T-helper 2 cell treated with Interferon-gamma antibody and Interleukin-4, amounts not matched to agents 5 μg/mL and 100 μg/mL, for 36 hours (primary cell): ENCODE results near the gene PRKCA.
A peak's percentile ranks its signal among the peaks of the same experiment; 100 is the strongest.

Source experiments
- DNase-seq: peaks from one replicate; pipeline ENCODE4 v3.0.0; 2021; ENCODE audit warnings: low spot score
- H3K27ac Mint-ChIP-seq: one replicate; pipeline ENCODE4 v1.8.0; 2021; ENCODE audit warnings: mild to moderate bottlenecking, mixed read lengths
- H3K27me3 Mint-ChIP-seq: one replicate; pipeline ENCODE4 v1.8.0; 2021; ENCODE audit warnings: low read depth, mixed read lengths
- H3K36me3 Mint-ChIP-seq: one replicate; pipeline ENCODE4 v1.8.0; 2021; ENCODE audit warnings: low read depth, mixed read lengths
- H3K4me1 Mint-ChIP-seq: one replicate; pipeline ENCODE4 v1.8.0; 2021; ENCODE audit warnings: low read depth, mixed read lengths
- H3K4me3 Mint-ChIP-seq: one replicate; pipeline ENCODE4 v1.8.0; 2022; ENCODE audit warnings: mild to moderate bottlenecking, moderate library complexity, mixed read lengths
- H3K9me3 Mint-ChIP-seq: one replicate; pipeline ENCODE4 v1.8.0; 2021; ENCODE audit warnings: mixed read lengths

PRKCA gene

GRCh38 chr17:66541461-66542128, 239.2 kb downstream of the PRKCA start:
- H3K36me3 Mint-ChIP-seq: peaks cover 14% of the 10 kb centered on the region
- H3K27ac Mint-ChIP-seq: peak overlapping the region; percentile 32
- peaks cover 44% of the 10 kb centered on the region for H3K4me1 Mint-ChIP-seq

DNA sequence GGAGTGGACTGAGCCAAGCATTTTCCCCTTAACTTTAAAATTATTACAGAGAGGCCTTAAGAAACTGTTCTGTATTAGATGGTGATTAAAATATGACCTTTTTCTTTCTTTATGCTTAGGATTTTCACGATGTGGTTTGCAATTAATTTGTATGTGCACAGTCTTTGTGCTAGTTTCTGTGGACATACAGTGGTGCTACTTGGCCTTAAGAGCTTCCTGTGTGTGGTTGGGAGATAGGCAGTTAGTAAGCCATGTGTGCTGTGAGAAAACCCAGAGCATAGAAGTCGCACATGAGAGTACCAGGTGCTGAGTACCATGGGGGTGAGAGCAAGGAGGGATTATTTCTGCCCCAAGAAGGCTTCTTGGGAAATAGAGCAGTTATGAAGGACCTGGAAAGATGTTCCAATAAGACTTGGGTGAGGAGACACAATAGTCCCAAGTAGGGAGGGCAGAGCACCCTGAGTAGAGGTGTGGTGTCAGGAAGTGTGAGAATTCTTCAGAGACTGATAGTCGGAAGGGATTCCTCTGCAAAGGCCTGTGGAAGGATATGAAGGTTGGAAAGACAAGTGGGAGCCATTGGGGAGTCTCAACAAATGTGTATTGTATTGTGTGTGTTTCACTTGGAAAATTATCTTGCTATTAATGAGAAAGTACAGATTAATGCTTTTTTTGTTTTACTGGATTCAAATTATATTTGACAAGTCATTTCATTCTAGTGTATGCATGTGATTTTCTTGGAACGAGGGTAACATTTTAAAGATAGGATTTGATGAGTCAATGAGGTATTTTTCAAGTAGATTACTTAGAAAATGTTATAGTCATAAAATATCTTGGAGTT, 239.9 kb downstream of the PRKCA start:
- H3K4me1 Mint-ChIP-seq: peaks cover 49% of the 10 kb centered on the region
- peak overlapping the region; percentile 62 for H3K4me3 Mint-ChIP-seq
- H3K36me3 Mint-ChIP-seq: peaks cover 18% of the 10 kb centered on the region
- H3K27ac Mint-ChIP-seq: peak overlapping the region; percentile 62
- peak; percentile 33 for DNase-seq
- no peaks in the 10 kb centered on the region for H3K27me3 Mint-ChIP-seq
- peaks cover 13% of the 10 kb centered on the region for H3K9me3 Mint-ChIP-seq

More at GRCh38 chr17:66541461-66542128, 239.2 kb downstream of the PRKCA start:
- no peak for DNase-seq
- Mint-ChIP-seq H3K9me3 (peaks cover 13% of the 10 kb centered on the region), H3K4me3 (peak overlapping the region; percentile 4), H3K27me3 (no peaks in the 10 kb centered on the region)

GRCh38 chr17:66542967-66543520, 240.6 kb downstream of the PRKCA start:
- Mint-ChIP-seq H3K4me3 (peak overlapping the region; percentile 3), H3K36me3 (peaks cover 18% of the 10 kb centered on the region), H3K4me1 (peaks cover 53% of the 10 kb centered on the region), H3K27me3 (no peaks in the 10 kb centered on the region), H3K9me3 (peaks cover 13% of the 10 kb centered on the region), H3K27ac (no peak overlapping the region)
- no peak for DNase-seq

DNA sequence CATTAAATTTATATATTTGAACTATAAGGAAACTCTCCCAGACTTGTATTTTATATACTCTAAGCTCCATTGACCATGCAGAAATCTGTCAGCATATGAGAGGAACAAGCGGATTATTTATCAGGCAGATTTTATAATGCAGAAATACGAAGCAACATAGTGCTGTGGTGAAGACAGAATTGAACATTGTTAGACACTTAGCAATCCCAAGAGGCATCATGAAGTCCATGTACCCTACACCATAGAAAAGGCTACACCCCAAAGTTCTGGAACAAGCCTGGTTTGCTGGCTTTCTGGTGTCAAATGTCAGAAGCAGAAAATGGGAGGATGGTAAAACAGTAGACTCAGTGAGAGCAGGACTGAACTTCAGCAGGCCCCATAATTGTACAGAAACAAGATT, 241.1 kb downstream of the PRKCA start:
- Mint-ChIP-seq H3K4me1 (peaks cover 54% of the 10 kb centered on the region), H3K27me3 (no peaks in the 10 kb centered on the region), H3K9me3 (peaks cover 13% of the 10 kb centered on the region), H3K36me3 (peaks cover 18% of the 10 kb centered on the region), H3K4me3 (no peak overlapping the region), H3K27ac (no peak overlapping the region)
- no peak for DNase-seq

DNA sequence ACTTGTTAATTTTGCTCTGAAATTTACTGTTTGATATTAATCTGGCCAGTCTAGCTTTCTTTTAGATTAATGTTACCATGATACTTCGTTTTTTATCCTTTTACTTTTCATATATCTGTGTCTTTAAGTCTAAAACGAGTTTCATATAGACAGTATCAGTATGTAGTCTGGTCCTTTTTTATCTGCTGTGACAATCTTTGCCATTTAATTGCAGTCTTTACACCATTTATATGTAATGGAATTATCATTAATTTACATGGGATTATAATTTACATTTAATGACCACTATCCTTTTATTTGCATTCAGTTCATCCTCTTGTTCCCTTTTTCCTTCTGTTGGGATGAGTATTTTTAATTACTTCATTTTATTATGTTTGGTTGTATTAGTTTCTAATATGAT, 243.5 kb downstream of the PRKCA start:
- H3K36me3 Mint-ChIP-seq: peaks cover 18% of the 10 kb centered on the region
- no peak overlapping the region for H3K27ac Mint-ChIP-seq
- H3K27me3 Mint-ChIP-seq: no peaks in the 10 kb centered on the region
- DNase-seq: no peak
- H3K4me3 Mint-ChIP-seq: no peak overlapping the region
- H3K9me3 Mint-ChIP-seq: peaks cover 13% of the 10 kb centered on the region
- H3K4me1 Mint-ChIP-seq: peaks cover 56% of the 10 kb centered on the region

DNA sequence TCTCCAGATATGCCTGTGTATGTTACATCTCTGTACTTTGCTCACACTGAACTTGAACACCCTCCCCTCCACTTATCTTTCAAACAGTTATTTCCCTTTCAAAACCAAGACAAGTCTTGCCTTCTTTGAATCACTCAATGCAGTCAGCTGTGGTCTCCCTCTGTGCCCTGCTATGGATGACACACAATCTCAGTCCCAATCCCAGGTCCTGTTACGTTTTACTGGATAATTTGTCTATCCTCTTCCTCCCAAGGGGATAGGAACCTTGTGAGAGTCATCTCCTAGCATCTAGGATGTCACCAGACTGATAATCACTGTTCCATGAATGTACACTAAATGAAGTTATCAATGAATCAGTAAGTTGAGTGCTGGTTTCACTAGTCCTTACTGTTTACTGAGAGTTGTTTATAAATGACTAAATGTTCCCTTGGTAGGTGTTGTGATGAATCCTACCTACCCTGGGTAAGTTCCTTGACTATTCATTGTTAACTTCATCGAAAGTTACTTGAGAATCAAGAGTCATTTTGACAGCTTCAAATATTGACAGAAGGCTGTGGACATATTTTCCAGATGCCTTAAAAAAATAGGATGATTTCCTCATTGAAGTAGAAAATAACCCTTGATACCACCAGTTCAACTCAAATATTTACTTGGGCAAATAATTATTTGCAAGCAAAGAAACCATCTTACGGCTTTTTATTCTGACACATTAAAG, 244.9 kb downstream of the PRKCA start:
- Mint-ChIP-seq H3K4me3 (peak overlapping the region; percentile 62), H3K27ac (peak overlapping the region; percentile 77), H3K4me1 (peaks cover 42% of the 10 kb centered on the region), H3K36me3 (peaks cover 16% of the 10 kb centered on the region), H3K9me3 (peaks cover 13% of the 10 kb centered on the region), H3K27me3 (no peaks in the 10 kb centered on the region)
- peak; percentile 47 for DNase-seq

DNA sequence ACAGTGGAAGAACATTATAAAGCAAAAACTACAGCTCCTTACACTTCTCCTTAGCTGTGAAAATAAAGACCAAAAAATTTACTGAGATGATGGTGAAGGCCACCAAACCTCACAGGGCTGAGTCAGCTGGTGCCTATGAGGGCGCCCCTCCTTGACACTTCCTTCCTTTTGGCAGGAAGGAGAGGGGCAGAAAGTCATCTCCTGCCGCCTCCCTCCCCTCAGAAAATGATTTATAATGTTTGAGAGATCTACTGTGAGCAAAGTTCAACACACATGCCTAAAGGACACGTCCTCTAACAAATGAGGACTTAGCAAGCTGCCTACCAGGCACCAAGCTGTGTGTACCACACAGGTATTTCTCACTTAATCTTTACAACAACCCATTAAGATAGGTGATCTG, 245.7 kb downstream of the PRKCA start:
- peak; percentile 57 for DNase-seq
- H3K27ac Mint-ChIP-seq: peak overlapping the region; percentile 77
- no peaks in the 10 kb centered on the region for H3K27me3 Mint-ChIP-seq
- H3K4me1 Mint-ChIP-seq: peaks cover 34% of the 10 kb centered on the region
- H3K9me3 Mint-ChIP-seq: peaks cover 13% of the 10 kb centered on the region
- H3K36me3 Mint-ChIP-seq: peaks cover 14% of the 10 kb centered on the region
- peak overlapping the region; percentile 62 for H3K4me3 Mint-ChIP-seq

- peaks cover 13% of the 10 kb centered on the region for H3K9me3 Mint-ChIP-seq
- peaks cover 20% of the 10 kb centered on the region for H3K36me3 Mint-ChIP-seq
- DNase-seq: no peak
- H3K4me1 Mint-ChIP-seq: peaks cover 30% of the 10 kb centered on the region
- no peaks in the 10 kb centered on the region for H3K27me3 Mint-ChIP-seq
- peak overlapping the region; percentile 62 for H3K4me3 Mint-ChIP-seq
- peak overlapping the region; percentile 77 for H3K27ac Mint-ChIP-seq
Observed at GRCh38 chr17:66548659-66549310, 246.4 kb downstream of the PRKCA start.

DNA sequence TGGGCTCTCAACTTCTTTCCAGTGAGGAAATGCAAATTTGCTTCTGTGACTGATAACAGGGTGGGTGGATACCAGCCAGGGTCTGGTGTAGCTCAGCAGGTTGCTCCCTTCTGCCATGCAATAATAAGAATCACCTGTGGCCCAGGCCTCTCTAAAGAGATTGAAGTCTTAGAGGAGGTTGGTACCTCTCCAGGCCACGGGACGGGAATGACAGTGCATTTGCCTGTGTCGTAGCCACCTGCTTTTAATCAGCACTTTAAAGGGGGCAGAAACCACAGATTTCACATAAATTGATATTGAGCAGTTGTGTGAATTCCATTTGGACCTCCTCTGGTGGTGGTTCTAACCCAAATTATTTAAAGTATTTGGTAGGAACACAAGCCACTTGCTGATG, 246.9 kb downstream of the PRKCA start:
- no peak for DNase-seq
- H3K4me1 Mint-ChIP-seq: peaks cover 30% of the 10 kb centered on the region
- no peak overlapping the region for H3K27ac Mint-ChIP-seq
- no peaks in the 10 kb centered on the region for H3K27me3 Mint-ChIP-seq
- peaks cover 22% of the 10 kb centered on the region for H3K36me3 Mint-ChIP-seq
- H3K9me3 Mint-ChIP-seq: peaks cover 13% of the 10 kb centered on the region
- H3K4me3 Mint-ChIP-seq: no peak overlapping the region

DNA sequence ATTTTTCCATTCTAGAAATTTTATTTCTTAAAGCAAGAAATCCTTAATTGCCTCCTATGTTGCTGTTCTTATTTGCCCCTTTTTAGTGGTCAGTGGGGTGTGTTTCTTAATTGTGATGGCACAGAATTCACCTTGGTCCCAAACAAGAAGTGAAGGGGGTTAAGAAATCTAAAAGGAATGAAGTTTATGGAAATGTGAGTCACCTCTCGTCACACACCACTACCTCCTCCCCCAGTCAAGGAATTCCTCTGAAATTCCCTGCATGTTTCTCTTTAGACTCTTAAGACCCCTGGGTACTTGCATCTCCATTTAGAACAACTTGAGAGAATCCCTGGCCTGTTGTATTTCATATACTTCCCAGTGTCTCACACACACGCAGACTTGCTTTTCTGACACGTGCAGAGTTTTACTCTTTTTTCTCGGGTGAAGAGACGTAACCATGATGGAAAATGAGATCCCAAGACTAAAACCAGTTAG, 247.4 kb downstream of the PRKCA start:
- peaks cover 24% of the 10 kb centered on the region for H3K36me3 Mint-ChIP-seq
- H3K4me1 Mint-ChIP-seq: peaks cover 30% of the 10 kb centered on the region
- no peak overlapping the region for H3K27ac Mint-ChIP-seq
- H3K9me3 Mint-ChIP-seq: peaks cover 13% of the 10 kb centered on the region
- no peak overlapping the region for H3K4me3 Mint-ChIP-seq
- no peaks in the 10 kb centered on the region for H3K27me3 Mint-ChIP-seq
- DNase-seq: no peak

DNA sequence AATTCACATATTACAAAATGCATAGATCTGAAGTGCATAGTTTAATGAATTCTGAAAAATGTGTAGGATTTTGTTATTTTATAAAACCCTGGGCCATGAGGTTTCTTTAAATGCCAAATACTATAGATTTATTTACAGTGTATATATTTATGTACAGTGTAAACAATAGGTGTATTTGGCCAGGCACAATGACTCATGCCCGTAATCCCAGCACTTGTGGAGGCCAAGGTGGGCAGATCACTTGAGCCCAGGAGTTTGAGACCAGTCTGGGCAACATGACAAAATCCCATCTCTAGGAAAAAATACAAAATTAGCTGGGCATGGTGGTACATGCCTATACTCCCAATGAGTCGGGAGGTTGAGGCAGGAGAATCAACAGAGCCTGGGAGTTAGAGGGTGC, 249.4 kb downstream of the PRKCA start:
- no peak overlapping the region for H3K27ac Mint-ChIP-seq
- peaks cover 25% of the 10 kb centered on the region for H3K4me1 Mint-ChIP-seq
- H3K9me3 Mint-ChIP-seq: no peaks in the 10 kb centered on the region
- DNase-seq: no peak
- peaks cover 14% of the 10 kb centered on the region for H3K36me3 Mint-ChIP-seq
- H3K4me3 Mint-ChIP-seq: no peak overlapping the region
- H3K27me3 Mint-ChIP-seq: no peaks in the 10 kb centered on the region

- Mint-ChIP-seq H3K27ac (no peak overlapping the region), H3K4me1 (peaks cover 20% of the 10 kb centered on the region), H3K9me3 (no peaks in the 10 kb centered on the region), H3K27me3 (no peaks in the 10 kb centered on the region), H3K4me3 (no peak overlapping the region), H3K36me3 (peaks cover 12% of the 10 kb centered on the region)
- no peak for DNase-seq
Observed at GRCh38 chr17:66552371-66552770, 250.0 kb downstream of the PRKCA start.

- H3K36me3 Mint-ChIP-seq: peaks cover 12% of the 10 kb centered on the region
- no peak overlapping the region for H3K27ac Mint-ChIP-seq
- no peaks in the 10 kb centered on the region for H3K9me3 Mint-ChIP-seq
- no peak overlapping the region for H3K4me3 Mint-ChIP-seq
- no peak for DNase-seq
- no peaks in the 10 kb centered on the region for H3K27me3 Mint-ChIP-seq
- H3K4me1 Mint-ChIP-seq: peaks cover 6% of the 10 kb centered on the region
Observed at GRCh38 chr17:66555605-66556004, 253.2 kb downstream of the PRKCA start.
